B cell (primary cell): ENCODE measurements around the gene POLE.

Source experiments
- CTCF ChIP-seq: fragments of 200-600 bp; IDR thresholded peaks from one replicate; pipeline ENCODE4 v1.8.0; 2022; ENCODE audit warnings: antibody characterized with exemption, mild to moderate bottlenecking
- EZH2 ChIP-seq: IDR thresholded peaks from 2 replicates; pipeline ENCODE4 v1.6.1; 2012; ENCODE audit warnings: borderline replicate concordance, low read depth, mild to moderate bottlenecking, moderate library complexity, low read length; ENCODE audit not compliant: insufficient read depth, poor library complexity, severe bottlenecking

- TF ChIP-seq CTCF (no peak), EZH2 (no peak)
Measured at GRCh38 chr12:132672116-132672515, 15.0 kb downstream of the POLE start.
